Measurements from ENCODE around the gene AZIN2. TPM values are rescaled to one million over a fixed set of nuclear protein-coding genes. Genes with fewer than 3 reads are reported as not detected.

AZIN2 gene
- total RNA-seq, 2 donors from 2014 or later = 1.9 to 3.3 TPM

DNA sequence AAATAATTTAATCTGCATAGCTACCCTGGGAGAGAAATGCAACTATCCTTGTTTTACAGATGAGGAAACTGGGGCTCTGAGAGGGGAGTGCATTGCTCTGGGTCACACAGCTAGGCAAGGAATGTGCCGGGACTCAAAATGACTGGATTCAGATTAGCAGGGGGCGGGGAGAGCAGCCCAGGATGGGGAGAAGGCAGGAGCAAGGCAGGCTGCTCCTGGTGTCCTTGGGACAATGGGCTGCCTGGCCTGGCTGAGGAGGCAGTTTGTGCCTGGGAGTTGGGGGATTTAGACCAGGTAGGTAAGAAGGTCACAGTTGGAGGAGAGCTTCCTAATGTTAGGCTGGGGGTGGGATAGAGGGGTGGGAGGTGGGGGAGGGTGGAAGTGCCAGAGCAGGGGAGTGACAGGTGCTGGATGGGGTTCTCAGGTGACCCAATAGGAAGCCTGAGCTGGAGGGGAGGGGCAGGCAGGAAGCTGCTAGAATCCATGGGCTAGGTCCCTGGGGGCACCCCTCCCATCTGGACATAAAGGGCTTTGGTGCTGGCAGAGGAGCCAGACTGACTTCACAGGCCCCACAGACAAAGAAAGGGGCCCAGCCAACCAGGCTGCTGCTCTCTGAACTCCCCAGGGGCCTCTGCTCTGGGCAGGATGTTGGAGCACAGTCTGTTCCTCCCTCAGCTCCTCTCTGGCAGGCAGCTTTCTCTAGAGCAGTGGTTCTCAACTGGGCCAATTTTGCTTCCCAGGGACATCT lies 71.9 kb downstream of the AZIN2 start:
- Histone ChIP-seq H3K27ac (peak overlapping the region; percentile 61 to 72), H3K9me3 (no peaks in the 10 kb centered on the region), H3K36me3 (peaks cover 5% of the 10 kb centered on the region), H3K4me3 (no peak overlapping the region), H3K4me1 (peaks cover 0 to 47% of the 10 kb centered on the region in 2 donors), H3K27me3 (no peaks in the 10 kb centered on the region)
- TF ChIP-seq, protein P1, sequence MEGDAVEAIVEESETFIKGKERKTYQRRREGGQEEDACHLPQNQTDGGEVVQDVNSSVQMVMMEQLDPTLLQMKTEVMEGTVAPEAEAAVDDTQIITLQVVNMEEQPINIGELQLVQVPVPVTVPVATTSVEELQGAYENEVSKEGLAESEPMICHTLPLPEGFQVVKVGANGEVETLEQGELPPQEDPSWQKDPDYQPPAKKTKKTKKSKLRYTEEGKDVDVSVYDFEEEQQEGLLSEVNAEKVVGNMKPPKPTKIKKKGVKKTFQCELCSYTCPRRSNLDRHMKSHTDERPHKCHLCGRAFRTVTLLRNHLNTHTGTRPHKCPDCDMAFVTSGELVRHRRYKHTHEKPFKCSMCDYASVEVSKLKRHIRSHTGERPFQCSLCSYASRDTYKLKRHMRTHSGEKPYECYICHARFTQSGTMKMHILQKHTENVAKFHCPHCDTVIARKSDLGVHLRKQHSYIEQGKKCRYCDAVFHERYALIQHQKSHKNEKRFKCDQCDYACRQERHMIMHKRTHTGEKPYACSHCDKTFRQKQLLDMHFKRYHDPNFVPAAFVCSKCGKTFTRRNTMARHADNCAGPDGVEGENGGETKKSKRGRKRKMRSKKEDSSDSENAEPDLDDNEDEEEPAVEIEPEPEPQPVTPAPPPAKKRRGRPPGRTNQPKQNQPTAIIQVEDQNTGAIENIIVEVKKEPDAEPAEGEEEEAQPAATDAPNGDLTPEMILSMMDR (IDR thresholded peaks at IDR 0.05) = no peak
- peak; percentile 75 for DNase-seq (ENCODE audit: low spot score)

DNA sequence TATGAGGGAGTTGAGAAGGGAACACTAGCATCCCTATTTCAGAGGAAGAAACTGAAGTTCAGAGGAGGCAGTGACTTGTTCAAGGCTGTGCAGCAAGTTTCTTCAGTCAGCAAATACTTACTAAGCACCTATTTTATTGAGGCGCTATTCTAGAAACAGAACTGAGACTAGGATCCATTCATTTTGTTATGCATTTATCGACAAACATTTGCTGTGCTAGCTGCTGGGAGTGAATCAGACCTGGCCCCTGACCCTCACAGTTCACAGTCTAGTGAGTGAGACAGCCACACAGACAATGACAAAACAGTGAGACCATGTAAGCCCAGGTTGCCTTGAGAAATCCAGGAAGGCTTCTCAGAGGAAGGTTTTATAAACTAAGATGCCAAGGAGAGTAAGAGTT lies 72.7 kb downstream of the AZIN2 start:
- TF ChIP-seq, protein P1 (IDR thresholded peaks at IDR 0.05) = no peak
- Histone ChIP-seq H3K36me3 (peaks cover 11% of the 10 kb centered on the region), H3K9me3 (no peaks in the 10 kb centered on the region), H3K4me1 (peaks cover 0 to 47% of the 10 kb centered on the region in 2 donors), H3K27me3 (no peaks in the 10 kb centered on the region), H3K4me3 (no peak overlapping the region), H3K27ac (peak overlapping the region; percentile 61 to 72)
- no peak for DNase-seq (ENCODE audit: low spot score)

- peaks cover 0 to 52% of the 10 kb centered on the region in 2 donors for H3K4me1 ChIP-seq
- H3K27me3 ChIP-seq = no peaks in the 10 kb centered on the region
- peaks cover 11% of the 10 kb centered on the region for H3K36me3 ChIP-seq
- no peak overlapping the region for H3K27ac ChIP-seq
- TF ChIP-seq, protein P1 (IDR thresholded peaks at IDR 0.05) = no peak
- H3K4me3 ChIP-seq = no peak overlapping the region
- DNase-seq (ENCODE audit: low spot score) = no peak
- H3K9me3 ChIP-seq = no peaks in the 10 kb centered on the region
These were observed 75.1 kb downstream of the AZIN2 start for GRCh38 chr1:33155877-33156538.

DNA sequence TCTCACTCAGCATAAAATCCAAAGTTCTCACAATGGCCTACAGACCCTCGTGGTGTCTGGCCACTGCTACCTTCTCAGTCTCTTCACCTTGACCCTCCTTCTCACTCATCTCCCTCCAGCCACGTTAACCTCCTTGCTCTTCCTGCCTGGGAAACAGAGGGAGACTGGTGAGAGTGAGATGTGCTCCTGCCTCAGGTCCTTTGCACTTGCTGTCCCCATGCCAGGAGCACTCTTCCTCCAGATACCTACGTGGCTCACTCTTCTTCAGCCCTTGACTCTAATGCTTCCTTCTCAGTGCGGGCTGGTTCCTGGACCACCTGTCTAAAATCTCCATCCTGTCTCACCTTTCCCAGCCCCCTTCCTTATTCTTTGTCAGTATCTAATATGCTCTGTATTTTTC lies 76.2 kb downstream of the AZIN2 start:
- H3K4me3 ChIP-seq = no peak overlapping the region
- H3K36me3 ChIP-seq = peaks cover 11% of the 10 kb centered on the region
- TF ChIP-seq, protein P1 (IDR thresholded peaks at IDR 0.05) = no peak
- no peaks in the 10 kb centered on the region for H3K9me3 ChIP-seq
- H3K27me3 ChIP-seq = no peaks in the 10 kb centered on the region
- no peak overlapping the region for H3K27ac ChIP-seq
- H3K4me1 ChIP-seq = peaks cover 0 to 50% of the 10 kb centered on the region in 2 donors
- no peak for DNase-seq (ENCODE audit: low spot score)

- Histone ChIP-seq H3K27me3 (no peaks in the 10 kb centered on the region), H3K4me1 (peaks cover 0 to 38% of the 10 kb centered on the region in 2 donors), H3K36me3 (peaks cover 11% of the 10 kb centered on the region), H3K27ac (no peak overlapping the region), H3K4me3 (no peak overlapping the region), H3K9me3 (no peaks in the 10 kb centered on the region)
- no peak for DNase-seq (ENCODE audit: low spot score)
- TF ChIP-seq, protein P1 (IDR thresholded peaks at IDR 0.05) = no peak
These were observed 77.4 kb downstream of the AZIN2 start for GRCh38 chr1:33158366-33158765.

All from right atrium auricular region (tissue), 2 donors.